HL-60 (cell line): Measurements from ENCODE around the gene TMEM171.

ENCODE experiments used
- POLR2AphosphoS5 ChIP-seq: IDR thresholded peaks from 2 replicates; pipeline ENCODE4 v1.6.1; 2012; ENCODE audit warnings: low read depth
- TF ChIP-seq, protein P1 (sequence below): IDR thresholded peaks from one replicate; pipeline ENCODE4 v1.5.1; 2011; ENCODE audit warnings: low read length, control low read depth, inconsistent platforms; ENCODE audit not compliant: insufficient read depth
- TF ChIP-seq, protein P2 (sequence below): IDR thresholded peaks from 2 replicates; pipeline ENCODE4 v1.6.1; 2012; ENCODE audit warnings: low read depth; ENCODE audit not compliant: insufficient replicate concordance

GRCh38 chr5:73131711-73132425 lies 11.5 kb downstream of the TMEM171 start:
- TF ChIP-seq, protein P1, sequence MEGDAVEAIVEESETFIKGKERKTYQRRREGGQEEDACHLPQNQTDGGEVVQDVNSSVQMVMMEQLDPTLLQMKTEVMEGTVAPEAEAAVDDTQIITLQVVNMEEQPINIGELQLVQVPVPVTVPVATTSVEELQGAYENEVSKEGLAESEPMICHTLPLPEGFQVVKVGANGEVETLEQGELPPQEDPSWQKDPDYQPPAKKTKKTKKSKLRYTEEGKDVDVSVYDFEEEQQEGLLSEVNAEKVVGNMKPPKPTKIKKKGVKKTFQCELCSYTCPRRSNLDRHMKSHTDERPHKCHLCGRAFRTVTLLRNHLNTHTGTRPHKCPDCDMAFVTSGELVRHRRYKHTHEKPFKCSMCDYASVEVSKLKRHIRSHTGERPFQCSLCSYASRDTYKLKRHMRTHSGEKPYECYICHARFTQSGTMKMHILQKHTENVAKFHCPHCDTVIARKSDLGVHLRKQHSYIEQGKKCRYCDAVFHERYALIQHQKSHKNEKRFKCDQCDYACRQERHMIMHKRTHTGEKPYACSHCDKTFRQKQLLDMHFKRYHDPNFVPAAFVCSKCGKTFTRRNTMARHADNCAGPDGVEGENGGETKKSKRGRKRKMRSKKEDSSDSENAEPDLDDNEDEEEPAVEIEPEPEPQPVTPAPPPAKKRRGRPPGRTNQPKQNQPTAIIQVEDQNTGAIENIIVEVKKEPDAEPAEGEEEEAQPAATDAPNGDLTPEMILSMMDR = no peak
- TF ChIP-seq POLR2AphosphoS5 = no peak
- TF ChIP-seq, protein P2, sequence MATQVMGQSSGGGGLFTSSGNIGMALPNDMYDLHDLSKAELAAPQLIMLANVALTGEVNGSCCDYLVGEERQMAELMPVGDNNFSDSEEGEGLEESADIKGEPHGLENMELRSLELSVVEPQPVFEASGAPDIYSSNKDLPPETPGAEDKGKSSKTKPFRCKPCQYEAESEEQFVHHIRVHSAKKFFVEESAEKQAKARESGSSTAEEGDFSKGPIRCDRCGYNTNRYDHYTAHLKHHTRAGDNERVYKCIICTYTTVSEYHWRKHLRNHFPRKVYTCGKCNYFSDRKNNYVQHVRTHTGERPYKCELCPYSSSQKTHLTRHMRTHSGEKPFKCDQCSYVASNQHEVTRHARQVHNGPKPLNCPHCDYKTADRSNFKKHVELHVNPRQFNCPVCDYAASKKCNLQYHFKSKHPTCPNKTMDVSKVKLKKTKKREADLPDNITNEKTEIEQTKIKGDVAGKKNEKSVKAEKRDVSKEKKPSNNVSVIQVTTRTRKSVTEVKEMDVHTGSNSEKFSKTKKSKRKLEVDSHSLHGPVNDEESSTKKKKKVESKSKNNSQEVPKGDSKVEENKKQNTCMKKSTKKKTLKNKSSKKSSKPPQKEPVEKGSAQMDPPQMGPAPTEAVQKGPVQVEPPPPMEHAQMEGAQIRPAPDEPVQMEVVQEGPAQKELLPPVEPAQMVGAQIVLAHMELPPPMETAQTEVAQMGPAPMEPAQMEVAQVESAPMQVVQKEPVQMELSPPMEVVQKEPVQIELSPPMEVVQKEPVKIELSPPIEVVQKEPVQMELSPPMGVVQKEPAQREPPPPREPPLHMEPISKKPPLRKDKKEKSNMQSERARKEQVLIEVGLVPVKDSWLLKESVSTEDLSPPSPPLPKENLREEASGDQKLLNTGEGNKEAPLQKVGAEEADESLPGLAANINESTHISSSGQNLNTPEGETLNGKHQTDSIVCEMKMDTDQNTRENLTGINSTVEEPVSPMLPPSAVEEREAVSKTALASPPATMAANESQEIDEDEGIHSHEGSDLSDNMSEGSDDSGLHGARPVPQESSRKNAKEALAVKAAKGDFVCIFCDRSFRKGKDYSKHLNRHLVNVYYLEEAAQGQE = no peak
